Measurements from ENCODE around the gene SEC63.
"Not testable (repeated sequence)": the region's sequence is repeated elsewhere in the genome, so short reads cannot be mapped to it uniquely, and the experiment has no call there.

DNA sequence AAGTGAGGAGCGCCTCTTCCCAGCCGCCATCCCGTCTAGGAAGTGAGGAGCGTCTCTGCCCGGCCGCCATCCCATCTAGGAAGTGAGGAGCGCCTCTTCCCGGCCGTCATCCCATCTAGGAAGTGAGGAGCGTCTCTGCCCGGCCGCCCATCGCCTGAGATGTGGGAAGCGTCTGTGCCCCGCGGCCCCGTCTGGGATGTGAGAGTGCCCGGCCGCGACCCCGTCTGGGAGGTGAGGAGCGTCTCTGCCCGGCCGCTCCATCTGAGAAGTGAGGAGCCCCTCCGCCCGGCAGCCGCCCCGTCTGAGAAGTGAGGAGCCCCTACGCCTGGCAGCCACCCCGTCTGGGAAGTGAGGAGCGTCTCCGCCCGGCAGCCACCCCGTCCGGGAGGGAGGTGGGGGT lies 23.8 kb downstream of the SEC63 start:
- TF ChIP-seq, protein P1, sequence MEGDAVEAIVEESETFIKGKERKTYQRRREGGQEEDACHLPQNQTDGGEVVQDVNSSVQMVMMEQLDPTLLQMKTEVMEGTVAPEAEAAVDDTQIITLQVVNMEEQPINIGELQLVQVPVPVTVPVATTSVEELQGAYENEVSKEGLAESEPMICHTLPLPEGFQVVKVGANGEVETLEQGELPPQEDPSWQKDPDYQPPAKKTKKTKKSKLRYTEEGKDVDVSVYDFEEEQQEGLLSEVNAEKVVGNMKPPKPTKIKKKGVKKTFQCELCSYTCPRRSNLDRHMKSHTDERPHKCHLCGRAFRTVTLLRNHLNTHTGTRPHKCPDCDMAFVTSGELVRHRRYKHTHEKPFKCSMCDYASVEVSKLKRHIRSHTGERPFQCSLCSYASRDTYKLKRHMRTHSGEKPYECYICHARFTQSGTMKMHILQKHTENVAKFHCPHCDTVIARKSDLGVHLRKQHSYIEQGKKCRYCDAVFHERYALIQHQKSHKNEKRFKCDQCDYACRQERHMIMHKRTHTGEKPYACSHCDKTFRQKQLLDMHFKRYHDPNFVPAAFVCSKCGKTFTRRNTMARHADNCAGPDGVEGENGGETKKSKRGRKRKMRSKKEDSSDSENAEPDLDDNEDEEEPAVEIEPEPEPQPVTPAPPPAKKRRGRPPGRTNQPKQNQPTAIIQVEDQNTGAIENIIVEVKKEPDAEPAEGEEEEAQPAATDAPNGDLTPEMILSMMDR (conservative IDR thresholded peaks at IDR 0.05; ENCODE audit: low read depth, low read length) = not testable (repeated sequence)
- TF ChIP-seq NFE2L2, POLR2A, SMC3 (IDR thresholded peaks at IDR 0.05; ENCODE audit: low read depth, low read length): not testable (repeated sequence)
- TF ChIP-seq, protein P2, sequence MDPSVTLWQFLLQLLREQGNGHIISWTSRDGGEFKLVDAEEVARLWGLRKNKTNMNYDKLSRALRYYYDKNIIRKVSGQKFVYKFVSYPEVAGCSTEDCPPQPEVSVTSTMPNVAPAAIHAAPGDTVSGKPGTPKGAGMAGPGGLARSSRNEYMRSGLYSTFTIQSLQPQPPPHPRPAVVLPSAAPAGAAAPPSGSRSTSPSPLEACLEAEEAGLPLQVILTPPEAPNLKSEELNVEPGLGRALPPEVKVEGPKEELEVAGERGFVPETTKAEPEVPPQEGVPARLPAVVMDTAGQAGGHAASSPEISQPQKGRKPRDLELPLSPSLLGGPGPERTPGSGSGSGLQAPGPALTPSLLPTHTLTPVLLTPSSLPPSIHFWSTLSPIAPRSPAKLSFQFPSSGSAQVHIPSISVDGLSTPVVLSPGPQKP (IDR thresholded peaks at IDR 0.05; ENCODE audit: borderline replicate concordance, low read depth, low read length) = not testable (repeated sequence)
